WTC11 (cell line): ENCODE data around the gene GIPC3.

Experiments
- NFYB ChIP-seq: sonication (generic); formaldehyde crosslinking; conservative IDR thresholded peaks from 2 replicates; pipeline ENCODE4 v1.8.0; 2022; ENCODE audit warnings: low read depth, missing genetic modification reagents
- SP1 ChIP-seq: sonication (generic); formaldehyde crosslinking; conservative IDR thresholded peaks from 2 replicates; pipeline ENCODE4 v1.8.1; 2022; ENCODE audit warnings: missing genetic modification reagents
- ZNF121 ChIP-seq: sonication (generic); formaldehyde crosslinking; IDR thresholded peaks from 2 replicates; pipeline ENCODE4 v1.8.0; 2023; ENCODE audit warnings: missing genetic modification reagents
- TF ChIP-seq, protein P1 (sequence below): sonication (generic); formaldehyde crosslinking; IDR thresholded peaks from 2 replicates; pipeline ENCODE4 v1.8.0; 2022; ENCODE audit warnings: mild to moderate bottlenecking, missing genetic modification reagents
- TF ChIP-seq, protein P2 (sequence below): fragments of 200-600 bp; IDR thresholded peaks from 2 replicates; pipeline ENCODE4 v1.8.0; 2022; ENCODE audit warnings: antibody characterized with exemption
- TF ChIP-seq, protein P3 (sequence below): sonication (generic); formaldehyde crosslinking; IDR thresholded peaks from 2 replicates; pipeline ENCODE4 v1.8.1; 2023; ENCODE audit warnings: mild to moderate bottlenecking, missing genetic modification reagents, borderline replicate concordance

DNA sequence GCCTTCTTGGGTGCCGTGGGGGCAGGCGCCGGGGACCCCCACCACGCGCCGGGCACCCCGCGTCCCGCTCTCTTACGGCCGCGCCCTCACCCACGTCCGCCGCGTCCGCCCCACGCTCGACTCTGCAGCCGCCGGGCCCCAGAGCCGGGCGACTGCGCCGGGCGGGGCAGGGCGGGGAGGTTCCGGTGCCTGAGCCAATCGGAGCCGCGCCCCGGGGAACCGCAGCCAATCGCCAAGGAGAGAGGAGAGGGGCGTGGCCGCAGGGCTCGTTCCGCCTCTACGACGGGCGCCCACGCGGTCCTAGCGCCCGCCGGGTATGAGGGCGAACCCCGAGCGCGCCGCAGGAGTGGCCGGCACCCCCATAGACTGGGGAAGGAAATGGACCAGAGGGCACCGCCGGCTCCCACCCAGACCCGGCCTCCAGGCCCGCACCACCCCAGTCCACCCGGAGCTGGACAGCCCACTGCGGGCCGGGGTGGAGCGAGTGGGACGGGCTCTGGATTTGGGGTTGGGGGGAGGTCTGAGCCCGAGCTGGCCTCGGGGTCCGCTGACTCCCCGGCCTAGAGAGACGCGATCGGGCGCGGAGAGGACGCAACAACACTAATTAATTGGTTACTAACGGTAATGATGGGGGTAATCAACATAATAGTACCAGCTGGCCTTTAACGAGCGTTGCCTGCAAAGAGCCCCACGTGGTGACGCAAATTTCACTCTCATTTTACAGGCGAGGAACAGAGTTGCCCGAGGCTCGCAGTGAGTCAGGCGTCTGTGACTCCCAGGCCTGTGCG is 27.6 kb upstream of the GIPC3 start, which contains the start of gene MFSD12:
- TF ChIP-seq SP1 = peak; percentile 99
- TF ChIP-seq, protein P1, sequence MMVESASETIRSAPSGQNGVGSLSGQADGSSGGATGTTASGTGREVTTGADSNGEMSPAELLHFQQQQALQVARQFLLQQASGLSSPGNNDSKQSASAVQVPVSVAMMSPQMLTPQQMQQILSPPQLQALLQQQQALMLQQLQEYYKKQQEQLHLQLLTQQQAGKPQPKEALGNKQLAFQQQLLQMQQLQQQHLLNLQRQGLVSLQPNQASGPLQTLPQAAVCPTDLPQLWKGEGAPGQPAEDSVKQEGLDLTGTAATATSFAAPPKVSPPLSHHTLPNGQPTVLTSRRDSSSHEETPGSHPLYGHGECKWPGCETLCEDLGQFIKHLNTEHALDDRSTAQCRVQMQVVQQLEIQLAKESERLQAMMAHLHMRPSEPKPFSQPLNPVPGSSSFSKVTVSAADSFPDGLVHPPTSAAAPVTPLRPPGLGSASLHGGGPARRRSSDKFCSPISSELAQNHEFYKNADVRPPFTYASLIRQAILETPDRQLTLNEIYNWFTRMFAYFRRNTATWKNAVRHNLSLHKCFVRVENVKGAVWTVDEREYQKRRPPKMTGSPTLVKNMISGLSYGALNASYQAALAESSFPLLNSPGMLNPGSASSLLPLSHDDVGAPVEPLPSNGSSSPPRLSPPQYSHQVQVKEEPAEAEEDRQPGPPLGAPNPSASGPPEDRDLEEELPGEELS (CRISPR knock-in tag) = 0 out of 2 replicates have a peak, but pooled peaks have one; percentile 44
- peak; percentile 93 for TF ChIP-seq NFYB (CRISPR knock-in tag)
- TF ChIP-seq ZNF121 (CRISPR knock-in tag) = no peak
- TF ChIP-seq, protein P2, sequence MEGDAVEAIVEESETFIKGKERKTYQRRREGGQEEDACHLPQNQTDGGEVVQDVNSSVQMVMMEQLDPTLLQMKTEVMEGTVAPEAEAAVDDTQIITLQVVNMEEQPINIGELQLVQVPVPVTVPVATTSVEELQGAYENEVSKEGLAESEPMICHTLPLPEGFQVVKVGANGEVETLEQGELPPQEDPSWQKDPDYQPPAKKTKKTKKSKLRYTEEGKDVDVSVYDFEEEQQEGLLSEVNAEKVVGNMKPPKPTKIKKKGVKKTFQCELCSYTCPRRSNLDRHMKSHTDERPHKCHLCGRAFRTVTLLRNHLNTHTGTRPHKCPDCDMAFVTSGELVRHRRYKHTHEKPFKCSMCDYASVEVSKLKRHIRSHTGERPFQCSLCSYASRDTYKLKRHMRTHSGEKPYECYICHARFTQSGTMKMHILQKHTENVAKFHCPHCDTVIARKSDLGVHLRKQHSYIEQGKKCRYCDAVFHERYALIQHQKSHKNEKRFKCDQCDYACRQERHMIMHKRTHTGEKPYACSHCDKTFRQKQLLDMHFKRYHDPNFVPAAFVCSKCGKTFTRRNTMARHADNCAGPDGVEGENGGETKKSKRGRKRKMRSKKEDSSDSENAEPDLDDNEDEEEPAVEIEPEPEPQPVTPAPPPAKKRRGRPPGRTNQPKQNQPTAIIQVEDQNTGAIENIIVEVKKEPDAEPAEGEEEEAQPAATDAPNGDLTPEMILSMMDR = no peak
- TF ChIP-seq, protein P3, sequence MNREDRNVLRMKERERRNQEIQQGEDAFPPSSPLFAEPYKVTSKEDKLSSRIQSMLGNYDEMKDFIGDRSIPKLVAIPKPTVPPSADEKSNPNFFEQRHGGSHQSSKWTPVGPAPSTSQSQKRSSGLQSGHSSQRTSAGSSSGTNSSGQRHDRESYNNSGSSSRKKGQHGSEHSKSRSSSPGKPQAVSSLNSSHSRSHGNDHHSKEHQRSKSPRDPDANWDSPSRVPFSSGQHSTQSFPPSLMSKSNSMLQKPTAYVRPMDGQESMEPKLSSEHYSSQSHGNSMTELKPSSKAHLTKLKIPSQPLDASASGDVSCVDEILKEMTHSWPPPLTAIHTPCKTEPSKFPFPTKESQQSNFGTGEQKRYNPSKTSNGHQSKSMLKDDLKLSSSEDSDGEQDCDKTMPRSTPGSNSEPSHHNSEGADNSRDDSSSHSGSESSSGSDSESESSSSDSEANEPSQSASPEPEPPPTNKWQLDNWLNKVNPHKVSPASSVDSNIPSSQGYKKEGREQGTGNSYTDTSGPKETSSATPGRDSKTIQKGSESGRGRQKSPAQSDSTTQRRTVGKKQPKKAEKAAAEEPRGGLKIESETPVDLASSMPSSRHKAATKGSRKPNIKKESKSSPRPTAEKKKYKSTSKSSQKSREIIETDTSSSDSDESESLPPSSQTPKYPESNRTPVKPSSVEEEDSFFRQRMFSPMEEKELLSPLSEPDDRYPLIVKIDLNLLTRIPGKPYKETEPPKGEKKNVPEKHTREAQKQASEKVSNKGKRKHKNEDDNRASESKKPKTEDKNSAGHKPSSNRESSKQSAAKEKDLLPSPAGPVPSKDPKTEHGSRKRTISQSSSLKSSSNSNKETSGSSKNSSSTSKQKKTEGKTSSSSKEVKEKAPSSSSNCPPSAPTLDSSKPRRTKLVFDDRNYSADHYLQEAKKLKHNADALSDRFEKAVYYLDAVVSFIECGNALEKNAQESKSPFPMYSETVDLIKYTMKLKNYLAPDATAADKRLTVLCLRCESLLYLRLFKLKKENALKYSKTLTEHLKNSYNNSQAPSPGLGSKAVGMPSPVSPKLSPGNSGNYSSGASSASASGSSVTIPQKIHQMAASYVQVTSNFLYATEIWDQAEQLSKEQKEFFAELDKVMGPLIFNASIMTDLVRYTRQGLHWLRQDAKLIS (CRISPR knock-in tag) = no peak
